Kidney (tissue), 14 donors: ENCODE results near the gene LDB3. TPM values are rescaled to one million over a fixed set of nuclear protein-coding genes. Genes with fewer than 3 reads are reported as not detected.
A peak's percentile ranks its signal among the peaks of the same experiment; 100 is the strongest.

Experiments used
- DNase-seq, 5 donors: peaks; one replicate each; pipeline ENCODE4 v3.0.0-alpha.2; 2013 to 2020
- FAIRE-seq: peaks from 2 replicates; lab custom pipeline; 2012; peaks lifted over from hg19 to GRCh38; lab: Jason Lieb, UNC
- H3K27ac ChIP-seq, 2 donors: one replicate each; pipeline ENCODE4 v1.7.0; 2013; ENCODE audit warnings: low read depth in 2 of 2, low read length in 2 of 2, inconsistent platforms in 1 of 2
- H3K27me3 ChIP-seq: one replicate; pipeline ENCODE4 v1.7.1; 2013; ENCODE audit warnings: low read length, inconsistent platforms; ENCODE audit not compliant: control insufficient read depth, insufficient read depth
- H3K36me3 ChIP-seq, 3 donors: one replicate each; pipeline versions ENCODE4 v1.7.0 to v1.7.1; 2013; ENCODE audit warnings: low read length in 3 of 3, control low read depth in 1 of 3, inconsistent platforms in 1 of 3; ENCODE audit not compliant: insufficient read depth in 3 of 3, control insufficient read depth in 2 of 3
- H3K4me1 ChIP-seq, 3 donors: one replicate each; pipeline versions ENCODE4 v1.7.0 to v1.7.1; 2013; ENCODE audit warnings: low read length in 3 of 3, inconsistent platforms in 1 of 3, low read depth in 1 of 3; ENCODE audit not compliant: control insufficient read depth in 2 of 3, insufficient read depth in 2 of 3
- H3K4me3 ChIP-seq, 3 donors: one replicate each; pipeline versions ENCODE4 v1.7.0 to v1.8.1; 2013; ENCODE audit warnings: low read length in 3 of 3, control low read depth in 1 of 3, inconsistent platforms in 1 of 3
- H3K9ac ChIP-seq, 3 donors: one replicate each; pipeline versions ENCODE4 v1.7.0 to v1.7.1; 2013; ENCODE audit warnings: low read length in 3 of 3, control low read depth in 1 of 3, inconsistent platforms in 1 of 3
- H3K9me3 ChIP-seq, 3 donors: one replicate each; pipeline versions ENCODE4 v1.7.0 to v1.7.1; 2013; ENCODE audit warnings: low read length in 3 of 3, control low read depth in 1 of 3, inconsistent platforms in 1 of 3; ENCODE audit not compliant: control insufficient read depth in 2 of 3, insufficient read depth in 1 of 3
- intact Hi-C: fragments of 100-400 bp; cut with DNase I; formaldehyde crosslinking; loops from one replicate; pipeline ENCODE4 v1.11.1; 2022
- polyA plus RNA-seq: library from polyadenylated mRNA; stranded (reverse); fragments of 350-450 nt; fragmentation: Illumina TruSeq; extraction: RNeasy Lipid Tissue Mini Kit (QIAGEN cat#74804); gene quantifications from one replicate; pipeline ENCODE4 v1.2.3, GENCODE V29; 2014; ENCODE audit warnings: low read depth, low replicate concordance; ENCODE audit not compliant: insufficient read depth
- total RNA-seq: library from RNA; stranded (reverse); fragmentation: NEBNext Ultra II Directional; extraction: Animal tissue kit (Norgen Biotek cat#: 25700); gene quantifications from one replicate; pipeline ENCODE4 v1.2.1, GENCODE V29; 2021
- TF ChIP-seq, protein P1 (sequence below): IDR thresholded peaks from 3 replicates; pipeline ENCODE4 v1.5.1; 2012; ENCODE audit warnings: mild to moderate bottlenecking, moderate library complexity, borderline replicate concordance; ENCODE audit not compliant: insufficient read depth; ENCODE audit errors: extremely low read depth
- donor health status: control.
- donor health status: control.
- donor health status: control.
- donor health status: control.
- donor health status: control.
- donor health status: DM: yes; HTN: yes; CAD: no.
- donor health status: Normal renal cell carcinoma (clear cell type).

LDB3 gene
- total and polyA plus RNA-seq, 2 donors from 2014 or later, result 3.3 to 7.7 TPM

DNA sequence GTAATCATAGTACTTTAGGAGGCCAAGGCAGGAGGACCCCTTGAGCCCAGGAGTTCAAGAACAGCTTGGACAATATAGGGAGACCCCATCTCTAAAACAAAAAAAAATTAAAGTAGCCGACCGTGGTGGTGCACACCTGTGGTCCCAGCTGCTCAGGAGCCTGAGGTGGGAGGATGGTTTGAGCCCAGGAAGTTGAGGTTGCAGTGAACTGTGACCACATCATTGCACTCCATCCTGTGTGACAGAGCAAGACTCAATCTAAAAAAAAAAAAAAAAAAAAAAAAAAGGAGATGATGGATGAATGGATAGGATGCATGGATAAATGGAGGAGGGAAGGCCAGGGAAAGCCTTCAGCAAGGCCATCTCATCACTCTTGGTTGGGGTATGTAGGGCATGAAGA is 54.7 kb downstream of the LDB3 start:
- Histone ChIP-seq H3K4me1 (peaks cover 0 to 3% (median 0%) of the 10 kb centered on the region in 3 donors), H3K9ac (no peak overlapping the region), H3K9me3 (no peaks in the 10 kb centered on the region), H3K4me3 (no peak overlapping the region), H3K27ac (no peak overlapping the region), H3K36me3 (no peaks in the 10 kb centered on the region), H3K27me3 (no peaks in the 10 kb centered on the region)
- intact Hi-C loops, result no loop called here
- FAIRE-seq (no peak), DNase-seq (peak in 1 of 5 donors; percentile 5)
- TF ChIP-seq, protein P1, sequence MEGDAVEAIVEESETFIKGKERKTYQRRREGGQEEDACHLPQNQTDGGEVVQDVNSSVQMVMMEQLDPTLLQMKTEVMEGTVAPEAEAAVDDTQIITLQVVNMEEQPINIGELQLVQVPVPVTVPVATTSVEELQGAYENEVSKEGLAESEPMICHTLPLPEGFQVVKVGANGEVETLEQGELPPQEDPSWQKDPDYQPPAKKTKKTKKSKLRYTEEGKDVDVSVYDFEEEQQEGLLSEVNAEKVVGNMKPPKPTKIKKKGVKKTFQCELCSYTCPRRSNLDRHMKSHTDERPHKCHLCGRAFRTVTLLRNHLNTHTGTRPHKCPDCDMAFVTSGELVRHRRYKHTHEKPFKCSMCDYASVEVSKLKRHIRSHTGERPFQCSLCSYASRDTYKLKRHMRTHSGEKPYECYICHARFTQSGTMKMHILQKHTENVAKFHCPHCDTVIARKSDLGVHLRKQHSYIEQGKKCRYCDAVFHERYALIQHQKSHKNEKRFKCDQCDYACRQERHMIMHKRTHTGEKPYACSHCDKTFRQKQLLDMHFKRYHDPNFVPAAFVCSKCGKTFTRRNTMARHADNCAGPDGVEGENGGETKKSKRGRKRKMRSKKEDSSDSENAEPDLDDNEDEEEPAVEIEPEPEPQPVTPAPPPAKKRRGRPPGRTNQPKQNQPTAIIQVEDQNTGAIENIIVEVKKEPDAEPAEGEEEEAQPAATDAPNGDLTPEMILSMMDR, result no peak

DNA sequence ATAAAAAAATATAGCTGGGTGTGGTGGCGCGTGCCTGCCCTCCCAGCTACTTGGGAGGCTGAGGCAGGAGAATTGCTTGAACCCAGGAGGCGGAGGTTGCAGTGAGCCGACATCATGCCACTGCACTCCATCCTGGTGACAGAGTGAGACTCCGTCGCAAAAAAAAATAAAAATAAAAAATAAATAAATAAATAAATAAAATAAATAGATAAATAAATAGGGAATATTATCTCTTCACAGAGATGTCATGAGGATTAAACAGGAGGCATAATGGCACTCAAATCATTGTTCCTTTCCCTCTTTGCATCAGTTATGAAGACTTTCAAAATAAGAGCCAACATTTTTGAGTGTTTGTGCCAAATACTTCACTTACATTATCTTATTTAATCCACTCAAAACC is 56.1 kb downstream of the LDB3 start:
- no peak for FAIRE-seq
- TF ChIP-seq, protein P1, result no peak

DNA sequence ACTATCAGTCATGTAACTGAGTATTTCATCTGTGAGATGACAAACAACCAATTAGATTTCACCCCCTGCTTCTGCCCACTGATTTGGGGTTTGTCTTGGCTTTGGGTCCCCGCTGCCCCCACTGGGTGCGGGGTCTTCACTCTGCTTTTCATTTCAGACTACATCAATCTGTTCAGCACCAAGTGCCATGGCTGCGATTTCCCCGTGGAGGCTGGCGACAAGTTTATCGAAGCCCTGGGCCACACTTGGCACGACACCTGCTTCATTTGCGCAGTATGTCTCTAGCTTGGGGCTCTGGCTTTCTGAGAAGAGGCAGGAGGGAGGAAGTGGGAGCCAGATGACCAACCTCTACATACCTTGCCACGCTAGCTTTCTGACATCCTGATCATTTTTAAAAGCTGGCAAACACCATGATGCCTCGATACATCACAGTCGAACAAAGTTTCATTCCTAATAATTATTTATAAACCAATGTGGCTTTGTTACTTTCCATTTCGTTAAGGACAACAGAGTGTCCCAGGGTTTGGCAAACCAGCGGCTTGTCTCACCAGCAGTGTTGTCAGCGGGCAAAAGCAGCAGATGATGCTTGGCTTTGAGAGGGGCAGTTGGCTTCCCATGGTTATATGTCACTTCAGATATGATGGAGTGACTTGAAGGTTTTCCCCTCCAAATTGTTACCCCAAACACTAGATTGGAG is 57.8 kb downstream of the LDB3 start:
- no peak for FAIRE-seq
- no peak overlapping the region for H3K27ac ChIP-seq
- H3K9ac ChIP-seq, result no peak overlapping the region
- H3K4me3 ChIP-seq, result no peak overlapping the region
- no peaks in the 10 kb centered on the region for H3K9me3 ChIP-seq
- TF ChIP-seq, protein P1, result no peak
- H3K36me3 ChIP-seq, result no peaks in the 10 kb centered on the region
- no peaks in the 10 kb centered on the region for H3K27me3 ChIP-seq
- H3K4me1 ChIP-seq, result no peaks in the 10 kb centered on the region
- intact Hi-C loops, result no loop called here
- DNase-seq, result no peak

More for the DNA sequence above, 56.1 kb downstream of the LDB3 start:
- no peaks in the 10 kb centered on the region for H3K36me3 ChIP-seq
- no peaks in the 10 kb centered on the region for H3K27me3 ChIP-seq
- intact Hi-C loops, result no loop called here
- no peak for DNase-seq
- no peak overlapping the region for H3K4me3 ChIP-seq
- peaks cover 0 to 1% (median 0%) of the 10 kb centered on the region in 3 donors for H3K4me1 ChIP-seq
- no peak overlapping the region for H3K9ac ChIP-seq
- H3K27ac ChIP-seq, result no peak overlapping the region
- H3K9me3 ChIP-seq, result no peaks in the 10 kb centered on the region

DNA sequence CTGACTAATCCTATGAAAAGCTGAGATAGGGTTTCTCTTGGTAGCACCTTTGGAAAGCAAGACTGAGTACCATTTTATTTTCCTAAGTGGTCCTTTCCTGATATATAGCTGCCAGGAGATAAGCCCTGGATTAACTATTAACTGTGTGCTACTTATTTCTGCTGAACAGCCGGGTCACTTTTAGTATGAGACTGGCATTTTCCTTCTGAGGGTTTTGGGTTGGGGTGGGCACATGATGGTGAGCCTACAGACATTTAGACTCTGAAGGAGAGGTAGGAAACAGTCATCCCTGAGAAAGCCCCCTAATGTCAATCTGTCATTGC is 58.3 kb downstream of the LDB3 start:
- Histone ChIP-seq H3K36me3 (no peaks in the 10 kb centered on the region), H3K4me1 (no peaks in the 10 kb centered on the region), H3K9ac (no peak overlapping the region), H3K4me3 (no peak overlapping the region), H3K27ac (no peak overlapping the region), H3K27me3 (no peaks in the 10 kb centered on the region), H3K9me3 (no peaks in the 10 kb centered on the region)
- DNase-seq (no peak), FAIRE-seq (no peak)
- TF ChIP-seq, protein P1, result no peak
- intact Hi-C loops, result no loop called here
